ENCODE data around the gene HMCN2. TPM values are rescaled to one million over a fixed set of nuclear protein-coding genes. Genes with fewer than 3 reads are reported as not detected.

The HMCN2 gene
- total RNA-seq, 1 experiment from 2014 or later, result 5.6 TPM

- Mint-ChIP-seq H3K4me1 (peaks cover 7% of the 10 kb centered on the region), H3K27ac (no peak overlapping the region), H3K9me3 (peaks cover 14% of the 10 kb centered on the region), H3K27me3 (ENCODE audit: low read depth) (no peaks in the 10 kb centered on the region), H3K36me3 (peaks cover 40% of the 10 kb centered on the region), H3K4me3 (no peak overlapping the region)
- POLR2A ChIA-PET, result no interaction called here
- TF ChIP-seq FOXJ3 (CRISPR knock-in tag; IDR thresholded peaks at IDR 0.05; ENCODE audit: borderline replicate concordance), result no peak
- no peak for TF ChIP-seq RORB (CRISPR knock-in tag; IDR thresholded peaks at IDR 0.05)
- no peak for TF ChIP-seq NFE2L1 (CRISPR knock-in tag; IDR thresholded peaks at IDR 0.05)
- TF ChIP-seq CREM (CRISPR knock-in tag; IDR thresholded peaks at IDR 0.05), result no peak
- no peak for TF ChIP-seq ZNF232 (CRISPR knock-in tag; IDR thresholded peaks at IDR 0.05)
- no peak for TF ChIP-seq ZNF317 (CRISPR knock-in tag; IDR thresholded peaks at IDR 0.05; ENCODE audit: borderline replicate concordance, low read depth)
- TF ChIP-seq NR3C1 (CRISPR knock-in tag; conservative IDR thresholded peaks at IDR 0.05; ENCODE audit: low read depth), result no peak
- TF ChIP-seq ZNF671 (CRISPR knock-in tag; IDR thresholded peaks at IDR 0.05), result no peak
- TF ChIP-seq CDX4 (CRISPR knock-in tag; IDR thresholded peaks at IDR 0.05; ENCODE audit: borderline replicate concordance), result no peak
- no peak for TF ChIP-seq ZNF512 (CRISPR knock-in tag; IDR thresholded peaks at IDR 0.05; ENCODE audit: borderline replicate concordance)
- no peak for TF ChIP-seq AR (CRISPR knock-in tag; IDR thresholded peaks at IDR 0.05)
- no peak for TF ChIP-seq ZNF219 (CRISPR knock-in tag; IDR thresholded peaks at IDR 0.05; ENCODE audit: borderline replicate concordance)
- TF ChIP-seq ZBTB43 (CRISPR knock-in tag; IDR thresholded peaks at IDR 0.05), result no peak
- TF ChIP-seq JAZF1 (CRISPR knock-in tag; IDR thresholded peaks at IDR 0.05), result no peak
- TF ChIP-seq ZBTB21 (CRISPR knock-in tag; IDR thresholded peaks at IDR 0.05; ENCODE audit: borderline replicate concordance), result no peak
- TF ChIP-seq PREB (CRISPR knock-in tag; IDR thresholded peaks at IDR 0.05; ENCODE audit: borderline replicate concordance), result no peak
- no peak for TF ChIP-seq ZNF396 (CRISPR knock-in tag; IDR thresholded peaks at IDR 0.05; ENCODE audit: borderline replicate concordance)
- DNase-seq (ENCODE audit: low spot score) (no peak), ATAC-seq (no peak)
- CTCF ChIA-PET, result interaction anchor here (1.2 kb wide), 1 partner anchor 13 kb away, joined by 4 read pairs; no protein-coding TSS in a partner anchor
These were observed 35.8 kb upstream of the HMCN2 start for GRCh38 chr9:130229759-130230158.

GRCh38 chr9:130230631-130231030 is 34.9 kb upstream of the HMCN2 start:
- DNase-seq (ENCODE audit: low spot score) (no peak), ATAC-seq (no peak)
- ChIA-PET POLR2A (no interaction called here), CTCF (no interaction called here)
- Mint-ChIP-seq H3K36me3 (peaks cover 36% of the 10 kb centered on the region), H3K27me3 (ENCODE audit: low read depth) (no peaks in the 10 kb centered on the region), H3K4me3 (no peak overlapping the region), H3K9me3 (peaks cover 14% of the 10 kb centered on the region), H3K4me1 (peaks cover 7% of the 10 kb centered on the region), H3K27ac (no peak overlapping the region)
- TF ChIP-seq TEAD4 (CRISPR knock-in tag; IDR thresholded peaks at IDR 0.05) (no peak), GABPB1 (CRISPR knock-in tag; IDR thresholded peaks at IDR 0.05) (no peak), ATF3 (CRISPR knock-in tag; conservative IDR thresholded peaks at IDR 0.05) (no peak), ELF4 (CRISPR knock-in tag; IDR thresholded peaks at IDR 0.05; ENCODE audit: low read depth) (no peak), NR2C2 (CRISPR knock-in tag; IDR thresholded peaks at IDR 0.05) (no peak), CDX4 (CRISPR knock-in tag; IDR thresholded peaks at IDR 0.05; ENCODE audit: borderline replicate concordance) (no peak), ZNF121 (CRISPR knock-in tag; IDR thresholded peaks at IDR 0.05) (no peak), ZNF671 (CRISPR knock-in tag; IDR thresholded peaks at IDR 0.05) (no peak)

Measured in WTC11 (cell line).